T-helper 2 cell treated with Interferon-gamma antibody and Interleukin-4, amounts not matched to agents 5 μg/mL and 100 μg/mL, for 36 hours (primary cell): ENCODE data around the gene ATF6.

ENCODE experiments used
- DNase-seq: peaks from one replicate; pipeline ENCODE4 v3.0.0; 2021; ENCODE audit warnings: low spot score
- H3K27ac Mint-ChIP-seq: one replicate; pipeline ENCODE4 v1.8.0; 2021; ENCODE audit warnings: mild to moderate bottlenecking, mixed read lengths
- H3K27me3 Mint-ChIP-seq: one replicate; pipeline ENCODE4 v1.8.0; 2021; ENCODE audit warnings: low read depth, mixed read lengths
- H3K36me3 Mint-ChIP-seq: one replicate; pipeline ENCODE4 v1.8.0; 2021; ENCODE audit warnings: low read depth, mixed read lengths
- H3K4me1 Mint-ChIP-seq: one replicate; pipeline ENCODE4 v1.8.0; 2021; ENCODE audit warnings: low read depth, mixed read lengths
- H3K4me3 Mint-ChIP-seq: one replicate; pipeline ENCODE4 v1.8.0; 2022; ENCODE audit warnings: mild to moderate bottlenecking, moderate library complexity, mixed read lengths
- H3K9me3 Mint-ChIP-seq: one replicate; pipeline ENCODE4 v1.8.0; 2021; ENCODE audit warnings: mixed read lengths

Gene ATF6

GRCh38 chr1:162003830-162004215 is 237.7 kb downstream of the ATF6 start:
- Mint-ChIP-seq H3K4me1 (peaks cover 3% of the 10 kb centered on the region), H3K4me3 (no peak overlapping the region), H3K27me3 (no peaks in the 10 kb centered on the region), H3K27ac (no peak overlapping the region), H3K9me3 (no peaks in the 10 kb centered on the region), H3K36me3 (no peaks in the 10 kb centered on the region)
- no peak for DNase-seq

GRCh38 chr1:162004441-162004950 is 238.4 kb downstream of the ATF6 start:
- no peak for DNase-seq
- no peaks in the 10 kb centered on the region for H3K27me3 Mint-ChIP-seq
- no peak overlapping the region for H3K4me3 Mint-ChIP-seq
- peaks cover 3% of the 10 kb centered on the region for H3K4me1 Mint-ChIP-seq
- no peak overlapping the region for H3K27ac Mint-ChIP-seq
- no peaks in the 10 kb centered on the region for H3K36me3 Mint-ChIP-seq
- H3K9me3 Mint-ChIP-seq = no peaks in the 10 kb centered on the region

GRCh38 chr1:162006081-162006480 is 240.0 kb downstream of the ATF6 start:
- Mint-ChIP-seq H3K4me1 (peaks cover 3% of the 10 kb centered on the region), H3K27me3 (no peaks in the 10 kb centered on the region), H3K36me3 (no peaks in the 10 kb centered on the region), H3K4me3 (no peak overlapping the region), H3K9me3 (no peaks in the 10 kb centered on the region), H3K27ac (no peak overlapping the region)
- no peak for DNase-seq

GRCh38 chr1:162007466-162007865 is 241.3 kb downstream of the ATF6 start:
- Mint-ChIP-seq H3K27me3 (no peaks in the 10 kb centered on the region), H3K36me3 (no peaks in the 10 kb centered on the region), H3K4me3 (no peak overlapping the region), H3K9me3 (no peaks in the 10 kb centered on the region), H3K4me1 (peaks cover 3% of the 10 kb centered on the region), H3K27ac (no peak overlapping the region)
- no peak for DNase-seq

- no peak for DNase-seq
- H3K27me3 Mint-ChIP-seq = no peaks in the 10 kb centered on the region
- H3K36me3 Mint-ChIP-seq = no peaks in the 10 kb centered on the region
- H3K4me1 Mint-ChIP-seq = peaks cover 3% of the 10 kb centered on the region
- H3K9me3 Mint-ChIP-seq = peaks cover 9% of the 10 kb centered on the region
- H3K4me3 Mint-ChIP-seq = no peak overlapping the region
- H3K27ac Mint-ChIP-seq = no peak overlapping the region
Measured at GRCh38 chr1:162008799-162009198, 242.7 kb downstream of the ATF6 start.

GRCh38 chr1:162009501-162010174 is 243.5 kb downstream of the ATF6 start:
- DNase-seq = no peak
- H3K4me1 Mint-ChIP-seq = peaks cover under 1% of the 10 kb centered on the region
- H3K27me3 Mint-ChIP-seq = peaks cover 4% of the 10 kb centered on the region
- H3K36me3 Mint-ChIP-seq = no peaks in the 10 kb centered on the region
- no peak overlapping the region for H3K27ac Mint-ChIP-seq
- peaks cover 10% of the 10 kb centered on the region for H3K9me3 Mint-ChIP-seq
- H3K4me3 Mint-ChIP-seq = no peak overlapping the region

GRCh38 chr1:162010175-162010506 is 244.0 kb downstream of the ATF6 start:
- no peaks in the 10 kb centered on the region for H3K4me1 Mint-ChIP-seq
- H3K9me3 Mint-ChIP-seq = peaks cover 10% of the 10 kb centered on the region
- no peaks in the 10 kb centered on the region for H3K36me3 Mint-ChIP-seq
- H3K27ac Mint-ChIP-seq = no peak overlapping the region
- H3K4me3 Mint-ChIP-seq = no peak overlapping the region
- peaks cover 5% of the 10 kb centered on the region for H3K27me3 Mint-ChIP-seq
- no peak for DNase-seq

GRCh38 chr1:162011337-162012012 is 245.4 kb downstream of the ATF6 start:
- peaks cover 10% of the 10 kb centered on the region for H3K9me3 Mint-ChIP-seq
- peaks cover 5% of the 10 kb centered on the region for H3K27me3 Mint-ChIP-seq

GRCh38 chr1:162013289-162013688 is 247.2 kb downstream of the ATF6 start:
- no peaks in the 10 kb centered on the region for H3K36me3 Mint-ChIP-seq
- H3K4me1 Mint-ChIP-seq = no peaks in the 10 kb centered on the region
- no peak overlapping the region for H3K27ac Mint-ChIP-seq
- peaks cover 5% of the 10 kb centered on the region for H3K27me3 Mint-ChIP-seq
- DNase-seq = no peak
- peaks cover 10% of the 10 kb centered on the region for H3K9me3 Mint-ChIP-seq
- H3K4me3 Mint-ChIP-seq = no peak overlapping the region

More at GRCh38 chr1:162011337-162012012, 245.4 kb downstream of the ATF6 start:
- Mint-ChIP-seq H3K36me3 (no peaks in the 10 kb centered on the region), H3K27ac (no peak overlapping the region), H3K4me1 (no peaks in the 10 kb centered on the region), H3K4me3 (no peak overlapping the region)
- no peak for DNase-seq
